Stimulated activated CD8-positive, alpha-beta memory T cell treated with anti-CD3 and anti-CD28 coated beads, Interleukin-4, amount 100 ng/mL, for 24 hours (primary cell): ENCODE data around the gene TBC1D22A.
"Not testable (repeated sequence)": the region's sequence is repeated elsewhere in the genome, so short reads cannot be mapped to it uniquely, and the experiment has no call there.

ENCODE experiments used
- DNase-seq: peaks from one replicate; pipeline ENCODE4 v3.0.0-alpha.2; 2020; ENCODE audit warnings: low read depth

TBC1D22A gene

GRCh38 chr22:47105085-47105484, 342.6 kb downstream of the TBC1D22A start:
- DNase-seq = no peak

GRCh38 chr22:47106806-47107205, 344.4 kb downstream of the TBC1D22A start:
- no peak for DNase-seq

GRCh38 chr22:47107431-47107830, 345.0 kb downstream of the TBC1D22A start:
- no peak for DNase-seq

- DNase-seq = no peak
Observed at GRCh38 chr22:47110817-47111443, 348.5 kb downstream of the TBC1D22A start.

- no peak for DNase-seq
Observed at GRCh38 chr22:47111626-47112581, 349.5 kb downstream of the TBC1D22A start.

GRCh38 chr22:47112582-47112965, 350.1 kb downstream of the TBC1D22A start:
- no peak for DNase-seq

GRCh38 chr22:47112994-47113852, 350.8 kb downstream of the TBC1D22A start:
- no peak for DNase-seq

- DNase-seq = no peak
Observed at GRCh38 chr22:47113853-47114415, 351.5 kb downstream of the TBC1D22A start.

- DNase-seq = no peak
Observed at GRCh38 chr22:47114813-47115517, 352.5 kb downstream of the TBC1D22A start.

- no peak for DNase-seq
Observed at GRCh38 chr22:47115518-47115890, 353.1 kb downstream of the TBC1D22A start.

GRCh38 chr22:47115921-47116320, 353.5 kb downstream of the TBC1D22A start:
- no peak for DNase-seq

GRCh38 chr22:47116426-47117341, 354.2 kb downstream of the TBC1D22A start:
- DNase-seq = no peak

GRCh38 chr22:47117442-47117841, 355.0 kb downstream of the TBC1D22A start:
- not testable (repeated sequence) for DNase-seq

GRCh38 chr22:47119181-47119580, 356.7 kb downstream of the TBC1D22A start:
- DNase-seq = no peak

GRCh38 chr22:47120399-47120798, 357.9 kb downstream of the TBC1D22A start:
- no peak for DNase-seq

- DNase-seq = no peak
Observed at GRCh38 chr22:47121791-47122190, 359.3 kb downstream of the TBC1D22A start.

GRCh38 chr22:47122441-47123000, 360.1 kb downstream of the TBC1D22A start:
- no peak for DNase-seq

- DNase-seq = no peak
Observed at GRCh38 chr22:47123006-47123826, 360.8 kb downstream of the TBC1D22A start.

GRCh38 chr22:47123827-47124442, 361.5 kb downstream of the TBC1D22A start:
- DNase-seq = no peak
